Sigmoid colon (tissue), 7 donors: ENCODE measurements around the gene CTNNA2. TPM values are rescaled to one million over a fixed set of nuclear protein-coding genes. Genes with fewer than 3 reads are reported as not detected.

Experiments
- DNase-seq: peaks from one replicate; pipeline ENCODE4 v3.0.0-alpha.2; 2019
- H3K27ac ChIP-seq, 4 donors: fragments of 200-600 bp; sonication (generic); one replicate each; pipeline ENCODE4 v1.5.1; 2016 to 2019; ENCODE audit warnings: mild to moderate bottlenecking in 1 of 4
- H3K27me3 ChIP-seq, 3 donors: fragments of 200-600 bp; sonication (generic); one replicate each; pipeline ENCODE4 v1.5.1; 2019; ENCODE audit warnings: mild to moderate bottlenecking in 1 of 3
- H3K36me3 ChIP-seq, 4 donors: fragments of 200-600 bp; sonication (generic); one replicate each; pipeline ENCODE4 v1.5.1; 2016 to 2019
- H3K4me1 ChIP-seq, 4 donors: fragments of 200-600 bp; sonication (generic); one replicate each; pipeline ENCODE4 v1.5.1; 2017 to 2019
- H3K4me3 ChIP-seq, 4 donors: fragments of 200-600 bp; sonication (generic); one replicate each; pipeline ENCODE4 v1.5.1; 2017 to 2019; ENCODE audit warnings: mild to moderate bottlenecking in 2 of 4, moderate library complexity in 1 of 4
- H3K9me3 ChIP-seq, 4 donors: fragments of 200-600 bp in 3 of 4; sonication (generic) in 3 of 4; one replicate each; pipeline versions ENCODE4 v1.5.1 to v1.6.1; 2013 to 2019
- EP300 ChIP-seq, 4 donors: sonication (generic); formaldehyde crosslinking; IDR thresholded peaks; one replicate each; pipeline ENCODE4 v1.6.1; 2017; ENCODE audit warnings: antibody characterized with exemption in 4 of 4
- POLR2A ChIP-seq, 2 donors: fragments of 450-650 bp; IDR thresholded peaks; one replicate each; pipeline ENCODE4 v1.6.1; 2016; ENCODE audit warnings: antibody characterized with exemption in 2 of 2, mild to moderate bottlenecking in 2 of 2, moderate library complexity in 2 of 2
- POLR2AphosphoS5 ChIP-seq, 4 donors: sonication (generic); formaldehyde crosslinking; IDR thresholded peaks; one replicate each; pipeline ENCODE4 v1.6.1; 2017; ENCODE audit warnings: antibody characterized with exemption in 4 of 4
- WGBS, 2 donors: extraction: QIAGEN DNeasy Blood & Tissue Kit; methylation state at CpG; one replicate each; pipeline ENCODE4 v1.1.7; 2013; 5-methylcytosine and 5-hydroxymethylcytosine counted together
- intact Hi-C: fragments of 100-400 bp; cut with DNase I; formaldehyde crosslinking; loops from one replicate; pipeline ENCODE4 v1.15.1; 2023
- polyA plus RNA-seq, 3 donors: library from polyadenylated mRNA; stranded (reverse); fragments of 200-250 nt; gene quantifications; one replicate each; pipeline ENCODE4 v1.2.3, GENCODE V29; 2013
- total RNA-seq, 4 donors: library from RNA; depleted of rRNA; stranded (reverse); fragments of >200 nt; gene quantifications; one replicate each; pipeline ENCODE4 v1.1.0, GENCODE V29; 2016
- TF ChIP-seq, protein P1 (sequence below), 4 experiments: fragments of 450-650 bp in 3 of 4; fragments of 200-600 bp in 1 of 4; IDR thresholded peaks; one replicate each; pipeline ENCODE4 v1.5.1; 2016 to 2019; ENCODE audit warnings: antibody characterized with exemption in 4 of 4, mild to moderate bottlenecking in 3 of 4, moderate library complexity in 2 of 4
- donor health status: healthy with polysubstance abuse.
- donor health status: Bipolar disorder and iron deficiency.
- donor health status: healthy.

CTNNA2 gene
- total and polyA plus RNA-seq, 7 donors, result 1.4 to 8.6 (median 3.8) TPM; not detected in 2

DNA sequence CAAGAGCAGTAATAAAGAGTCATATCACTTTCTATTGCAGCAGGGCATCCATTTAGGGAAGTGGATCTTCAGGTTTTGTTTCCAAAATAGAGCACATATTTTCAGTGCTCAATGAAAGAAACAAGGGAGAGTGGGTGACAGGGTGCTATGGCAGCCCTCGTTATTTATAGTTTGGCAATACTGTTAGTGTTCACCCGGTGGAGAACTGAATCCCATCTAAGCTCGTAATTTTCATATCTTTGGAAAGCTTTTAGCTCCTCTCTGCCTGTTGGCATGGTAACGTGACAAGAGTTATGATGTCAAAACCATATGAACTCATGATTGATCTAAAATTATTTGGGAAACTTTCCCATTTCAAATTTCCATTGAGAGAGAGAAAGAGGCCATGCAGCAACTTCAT is 459.8 kb downstream of the CTNNA2 start:
- intact Hi-C loops, result no loop called here
- H3K9me3 ChIP-seq, result no peaks in the 10 kb centered on the region
- WGBS, 2 donors, result 84 to 92% methylated on average over 4 of the region's 4 CpGs

DNA sequence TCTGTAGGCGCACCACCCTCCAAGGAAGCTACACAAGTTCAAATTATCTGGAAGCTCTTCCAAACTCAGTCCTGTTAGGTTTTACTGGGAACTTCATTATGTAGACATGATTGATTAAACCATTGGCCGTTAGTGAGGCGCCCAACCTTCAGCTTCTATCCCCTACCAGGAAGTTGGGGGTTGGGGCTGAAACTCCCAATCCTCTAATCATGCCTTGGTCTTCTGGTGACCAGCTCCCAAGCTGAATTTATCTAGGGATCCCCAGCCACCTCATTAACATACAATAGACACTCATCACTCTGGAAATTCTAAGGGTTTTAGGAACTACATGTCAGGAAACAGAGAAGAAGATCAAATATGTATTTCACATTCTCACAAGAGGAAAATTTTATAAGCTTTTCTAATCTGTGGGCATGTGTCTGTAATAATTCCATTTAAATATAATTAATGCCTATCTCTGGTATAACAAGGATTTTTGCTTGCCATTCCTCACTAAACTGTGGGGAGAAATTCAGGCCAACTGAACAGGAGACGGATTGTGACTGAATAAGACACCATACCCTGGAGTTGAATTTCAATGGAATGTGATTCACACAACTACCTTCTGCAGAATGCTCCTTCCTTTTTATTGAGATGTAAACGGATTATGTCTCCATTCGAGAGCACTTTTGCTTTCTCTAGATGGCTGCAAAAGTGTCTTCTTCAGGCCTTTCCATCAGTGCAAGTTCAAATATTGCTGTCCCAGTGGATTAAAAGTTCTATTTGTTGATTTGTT is 463.1 kb downstream of the CTNNA2 start:
- Histone ChIP-seq H3K4me1 (no peaks in the 10 kb centered on the region), H3K4me3 (no peak overlapping the region), H3K27ac (no peak overlapping the region), H3K9me3 (no peaks in the 10 kb centered on the region), H3K36me3 (no peaks in the 10 kb centered on the region), H3K27me3 (no peaks in the 10 kb centered on the region)
- intact Hi-C loops, result no loop called here
- TF ChIP-seq, protein P1, sequence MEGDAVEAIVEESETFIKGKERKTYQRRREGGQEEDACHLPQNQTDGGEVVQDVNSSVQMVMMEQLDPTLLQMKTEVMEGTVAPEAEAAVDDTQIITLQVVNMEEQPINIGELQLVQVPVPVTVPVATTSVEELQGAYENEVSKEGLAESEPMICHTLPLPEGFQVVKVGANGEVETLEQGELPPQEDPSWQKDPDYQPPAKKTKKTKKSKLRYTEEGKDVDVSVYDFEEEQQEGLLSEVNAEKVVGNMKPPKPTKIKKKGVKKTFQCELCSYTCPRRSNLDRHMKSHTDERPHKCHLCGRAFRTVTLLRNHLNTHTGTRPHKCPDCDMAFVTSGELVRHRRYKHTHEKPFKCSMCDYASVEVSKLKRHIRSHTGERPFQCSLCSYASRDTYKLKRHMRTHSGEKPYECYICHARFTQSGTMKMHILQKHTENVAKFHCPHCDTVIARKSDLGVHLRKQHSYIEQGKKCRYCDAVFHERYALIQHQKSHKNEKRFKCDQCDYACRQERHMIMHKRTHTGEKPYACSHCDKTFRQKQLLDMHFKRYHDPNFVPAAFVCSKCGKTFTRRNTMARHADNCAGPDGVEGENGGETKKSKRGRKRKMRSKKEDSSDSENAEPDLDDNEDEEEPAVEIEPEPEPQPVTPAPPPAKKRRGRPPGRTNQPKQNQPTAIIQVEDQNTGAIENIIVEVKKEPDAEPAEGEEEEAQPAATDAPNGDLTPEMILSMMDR (IDR thresholded peaks at IDR 0.05), result no peak
- TF ChIP-seq POLR2A (IDR thresholded peaks at IDR 0.05) (no peak), POLR2AphosphoS5 (IDR thresholded peaks at IDR 0.05) (no peak), EP300 (IDR thresholded peaks at IDR 0.05) (no peak)
- no peak for DNase-seq
- WGBS, 2 donors, result 76 to 88% methylated on average over 6 of the region's 6 CpGs

More for the DNA sequence above, 459.8 kb downstream of the CTNNA2 start:
- Histone ChIP-seq H3K27me3 (no peaks in the 10 kb centered on the region), H3K27ac (no peak overlapping the region), H3K4me3 (no peak overlapping the region), H3K4me1 (no peaks in the 10 kb centered on the region), H3K36me3 (no peaks in the 10 kb centered on the region)
- no peak for DNase-seq
- no peak for TF ChIP-seq POLR2A (IDR thresholded peaks at IDR 0.05)
- TF ChIP-seq, protein P1 (IDR thresholded peaks at IDR 0.05), result no peak
- TF ChIP-seq EP300 (IDR thresholded peaks at IDR 0.05), result no peak
- TF ChIP-seq POLR2AphosphoS5 (IDR thresholded peaks at IDR 0.05), result no peak

DNA sequence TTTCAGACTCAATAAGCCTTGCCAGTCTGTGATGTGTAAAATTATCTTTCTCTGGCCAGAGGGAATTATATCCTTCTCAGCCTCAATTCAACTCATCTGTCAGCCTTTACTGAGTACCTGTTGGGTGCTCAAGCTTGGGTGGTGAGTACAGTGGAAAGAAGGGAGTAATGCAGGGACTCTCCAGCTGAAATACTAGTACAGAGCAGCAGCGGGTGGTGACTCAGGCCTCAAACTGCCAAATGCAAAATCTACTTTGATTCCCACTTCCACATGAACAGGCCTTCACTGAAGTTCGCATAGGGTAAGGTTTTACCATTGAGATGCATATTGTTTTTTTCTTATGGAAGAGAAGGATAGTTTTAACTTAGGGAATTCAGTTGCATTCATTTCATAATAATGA is 464.9 kb downstream of the CTNNA2 start:
- Histone ChIP-seq H3K4me3 (no peak overlapping the region), H3K27ac (no peak overlapping the region), H3K36me3 (no peaks in the 10 kb centered on the region), H3K4me1 (no peaks in the 10 kb centered on the region), H3K27me3 (no peaks in the 10 kb centered on the region), H3K9me3 (no peaks in the 10 kb centered on the region)
- TF ChIP-seq, protein P1 (IDR thresholded peaks at IDR 0.05), result no peak
- TF ChIP-seq POLR2AphosphoS5 (IDR thresholded peaks at IDR 0.05) (no peak), POLR2A (IDR thresholded peaks at IDR 0.05) (no peak), EP300 (IDR thresholded peaks at IDR 0.05) (no peak)
- 89 to 93% methylated on average over 2 of the region's 2 CpGs for WGBS, 2 donors
- no peak for DNase-seq
- intact Hi-C loops, result no loop called here

DNA sequence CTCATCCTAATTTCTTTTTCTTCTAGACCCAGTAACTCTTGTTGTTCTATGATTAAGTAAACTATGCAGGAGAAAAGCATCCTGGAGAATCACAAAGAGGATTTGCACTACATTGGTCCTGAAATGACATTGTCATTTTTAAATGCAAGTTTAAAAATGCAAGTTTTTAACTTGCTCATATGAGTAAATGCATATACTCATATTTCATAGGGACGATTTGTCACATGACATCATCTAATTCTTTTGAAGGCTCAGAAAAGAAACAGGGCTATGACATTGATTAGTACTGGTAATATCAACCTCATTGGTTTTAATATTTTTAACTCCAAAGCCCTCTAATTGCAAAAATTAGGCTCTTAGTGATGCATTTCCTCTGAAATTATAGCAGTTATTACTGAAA is 467.3 kb downstream of the CTNNA2 start:
- no peaks in the 10 kb centered on the region for H3K27me3 ChIP-seq
- intact Hi-C loops, result no loop called here
- no peak overlapping the region for H3K4me3 ChIP-seq
- H3K4me1 ChIP-seq, result no peaks in the 10 kb centered on the region
- no peak for DNase-seq
- H3K36me3 ChIP-seq, result no peaks in the 10 kb centered on the region
- H3K9me3 ChIP-seq, result no peaks in the 10 kb centered on the region
- H3K27ac ChIP-seq, result no peak overlapping the region
- WGBS, 2 donors, result 78 to 84% methylated on average over 1 of the region's 1 CpG
- TF ChIP-seq POLR2AphosphoS5 (IDR thresholded peaks at IDR 0.05) (no peak), EP300 (IDR thresholded peaks at IDR 0.05) (no peak)

DNA sequence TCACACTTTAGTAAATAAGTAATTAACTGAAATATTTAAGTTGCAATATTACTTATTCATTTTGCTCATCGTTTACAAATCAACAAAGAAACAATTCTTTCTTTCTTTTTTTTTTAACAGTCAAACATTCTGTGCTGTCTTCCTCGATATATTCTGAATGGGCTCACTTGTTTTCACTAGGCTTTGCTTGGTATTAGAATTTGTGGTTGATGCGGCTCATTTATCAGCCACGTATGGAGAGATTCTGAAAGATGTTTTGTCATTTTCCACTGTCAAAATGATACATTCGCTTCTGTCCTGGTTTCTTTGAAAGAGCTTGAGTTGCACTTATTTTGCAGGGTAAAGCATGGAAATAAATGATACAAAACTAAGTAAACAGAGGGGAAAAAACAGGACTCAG is 468.0 kb downstream of the CTNNA2 start:
- intact Hi-C loops, result no loop called here

More for the DNA sequence above, 468.0 kb downstream of the CTNNA2 start:
- Histone ChIP-seq H3K36me3 (no peaks in the 10 kb centered on the region), H3K9me3 (no peaks in the 10 kb centered on the region), H3K4me1 (no peaks in the 10 kb centered on the region), H3K27me3 (no peaks in the 10 kb centered on the region), H3K27ac (no peak overlapping the region), H3K4me3 (no peak overlapping the region)
- DNase-seq, result no peak
- WGBS, 2 donors, result 84 to 86% methylated on average over 5 of the region's 5 CpGs
- no peak for TF ChIP-seq EP300 (IDR thresholded peaks at IDR 0.05)
- no peak for TF ChIP-seq POLR2A (IDR thresholded peaks at IDR 0.05)
- TF ChIP-seq POLR2AphosphoS5 (IDR thresholded peaks at IDR 0.05), result no peak
- TF ChIP-seq, protein P1 (IDR thresholded peaks at IDR 0.05), result no peak
